Naive B cell (primary cell): ENCODE data around the gene ERMP1. TPM values are rescaled to one million over a fixed set of nuclear protein-coding genes. Genes with fewer than 3 reads are reported as not detected.
"Not testable (repeated sequence)": the region's sequence is repeated elsewhere in the genome, so short reads cannot be mapped to it uniquely, and the experiment has no call there.

Source experiments
- ATAC-seq, 2 donors: fragments of 150-1000 bp; cut with Tn5 transposase; 2 replicates each; pipeline ENCODE4 v1.10.0; 2021; ENCODE audit warnings: low read depth in 2 of 2, mild to moderate bottlenecking in 2 of 2, moderate library complexity in 2 of 2
- DNase-seq: peaks from one replicate; pipeline ENCODE4 v3.0.0; 2022
- H3K27ac Mint-ChIP-seq, 6 donors: one replicate each; pipeline ENCODE4 v1.8.0; 2020 to 2022; ENCODE audit warnings: mild to moderate bottlenecking in 6 of 6, mixed read lengths in 6 of 6, moderate library complexity in 5 of 6, inconsistent platforms in 2 of 6
- H3K27me3 Mint-ChIP-seq, 3 donors: one replicate each; pipeline ENCODE4 v1.8.0; 2021 to 2022; ENCODE audit warnings: mixed read lengths in 3 of 3, mild to moderate bottlenecking in 1 of 3
- H3K36me3 Mint-ChIP-seq, 2 donors: one replicate each; pipeline ENCODE4 v1.8.0; 2020 to 2022; ENCODE audit warnings: mixed read lengths in 2 of 2, inconsistent platforms in 1 of 2, mild to moderate bottlenecking in 1 of 2
- H3K4me1 Mint-ChIP-seq, 3 donors: one replicate each; pipeline ENCODE4 v1.8.0; 2020 to 2022; ENCODE audit warnings: mixed read lengths in 3 of 3, inconsistent platforms in 1 of 3, mild to moderate bottlenecking in 1 of 3, moderate library complexity in 1 of 3
- H3K4me3 Mint-ChIP-seq, 8 donors: one replicate each; pipeline ENCODE4 v1.8.0; 2020 to 2022; ENCODE audit warnings: mild to moderate bottlenecking in 8 of 8, mixed read lengths in 8 of 8, moderate library complexity in 8 of 8, inconsistent platforms in 2 of 8
- H3K9me3 Mint-ChIP-seq, 7 donors: one replicate each; pipeline ENCODE4 v1.8.0; 2020 to 2022; ENCODE audit warnings: mixed read lengths in 7 of 7, mild to moderate bottlenecking in 5 of 7, inconsistent platforms in 2 of 7, moderate library complexity in 1 of 7
- polyA plus RNA-seq, 6 donors: library from polyadenylated mRNA; unstranded; fragments of 300-500 nt; fragmentation: Illumina TruSeq; gene quantifications; one replicate each; pipeline ENCODE4 v1.2.3, GENCODE V29; 2021; ENCODE audit warnings: low read depth in 6 of 6

The ERMP1 gene
- 1 to 10 TPM; 3.0 to 6.4 (median 4.2) TPM for polyA plus RNA-seq

- ATAC-seq (peak; percentile 83 to 86), DNase-seq (peak; percentile 87)
- H3K4me3 Mint-ChIP-seq, result peak within 1 kb of the TSS; percentile 89 to 97 (median 96)
- no peaks in the 10 kb centered on the region for H3K36me3 Mint-ChIP-seq
- H3K9me3 Mint-ChIP-seq, result no peaks in the 10 kb centered on the region
- peak within 1 kb of the TSS; percentile 70 to 95 (median 90) for H3K27ac Mint-ChIP-seq
- peaks cover 18 to 41% (median 38%) of the 10 kb centered on the region in 3 donors for H3K4me1 Mint-ChIP-seq
- H3K27me3 Mint-ChIP-seq, result no peaks in the 10 kb centered on the region
These were observed at the start of gene ERMP1 for GRCh38 chr9:5832538-5833529. Gene ERMP1, minus strand, starts transcription at chr9:5833117. Its CDS starts 90 bp downstream, at chr9:5833027.

- not testable (repeated sequence) for DNase-seq, H3K4me3 Mint-ChIP-seq, H3K36me3 Mint-ChIP-seq, H3K9me3 Mint-ChIP-seq, H3K4me1 Mint-ChIP-seq, H3K27me3 Mint-ChIP-seq, ATAC-seq
- H3K27ac Mint-ChIP-seq, result peak overlapping the region in 1 of 6 donors; percentile 12
These were observed 49.5 kb upstream of the ERMP1 start for GRCh38 chr9:5882244-5883012.

- ATAC-seq (no peak), DNase-seq (no peak)
- H3K9me3 Mint-ChIP-seq, result peaks cover 0 to 3% (median 0%) of the 10 kb centered on the region in 7 donors
- H3K4me1 Mint-ChIP-seq, result peaks cover 6 to 16% (median 15%) of the 10 kb centered on the region in 3 donors
- H3K27ac Mint-ChIP-seq, result no peak overlapping the region
- peaks cover 0 to 8% of the 10 kb centered on the region in 2 donors for H3K36me3 Mint-ChIP-seq
- H3K4me3 Mint-ChIP-seq, result no peak overlapping the region
- no peaks in the 10 kb centered on the region for H3K27me3 Mint-ChIP-seq
These were observed 46.7 kb upstream of the ERMP1 start for GRCh38 chr9:5879419-5880181.

- DNase-seq (no peak), ATAC-seq (no peak)
- H3K27ac Mint-ChIP-seq, result peak overlapping the region in 2 of 6 donors; percentile 9 to 10
- peaks cover 0 to 15% of the 10 kb centered on the region in 2 donors for H3K36me3 Mint-ChIP-seq
- H3K4me3 Mint-ChIP-seq, result no peak overlapping the region
- no peaks in the 10 kb centered on the region for H3K27me3 Mint-ChIP-seq
- peaks cover 6 to 16% (median 15%) of the 10 kb centered on the region in 3 donors for H3K4me1 Mint-ChIP-seq
- peaks cover 0 to 3% (median 0%) of the 10 kb centered on the region in 7 donors for H3K9me3 Mint-ChIP-seq
These were observed 43.8 kb upstream of the ERMP1 start for GRCh38 chr9:5876711-5877110.

- ATAC-seq, result no peak
- Mint-ChIP-seq H3K9me3 (peaks cover 0 to 3% (median 0%) of the 10 kb centered on the region in 7 donors), H3K27ac (peak overlapping the region in 1 of 6 donors; percentile 50), H3K4me3 (peak overlapping the region in 1 of 8 donors; percentile 39), H3K27me3 (no peaks in the 10 kb centered on the region), H3K36me3 (peaks cover 0 to 15% of the 10 kb centered on the region in 2 donors), H3K4me1 (peaks cover 6 to 16% (median 15%) of the 10 kb centered on the region in 3 donors)
- no peak for DNase-seq
These were observed 43.1 kb upstream of the ERMP1 start for GRCh38 chr9:5876026-5876425.

- H3K4me3 Mint-ChIP-seq, result no peak overlapping the region
- peaks cover 6 to 16% (median 15%) of the 10 kb centered on the region in 3 donors for H3K4me1 Mint-ChIP-seq
- peaks cover 0 to 15% of the 10 kb centered on the region in 2 donors for H3K36me3 Mint-ChIP-seq
- DNase-seq, result no peak
- no peaks in the 10 kb centered on the region for H3K27me3 Mint-ChIP-seq
- peaks cover 0 to 3% (median 0%) of the 10 kb centered on the region in 7 donors for H3K9me3 Mint-ChIP-seq
- H3K27ac Mint-ChIP-seq, result no peak overlapping the region
- ATAC-seq, result no peak
These were observed 41.1 kb upstream of the ERMP1 start for GRCh38 chr9:5874048-5874447.

- Mint-ChIP-seq H3K36me3 (peaks cover 0 to 15% of the 10 kb centered on the region in 2 donors), H3K27me3 (no peaks in the 10 kb centered on the region), H3K9me3 (peaks cover 0 to 3% (median 0%) of the 10 kb centered on the region in 7 donors), H3K4me3 (no peak overlapping the region), H3K4me1 (peaks cover 6 to 16% (median 15%) of the 10 kb centered on the region in 3 donors), H3K27ac (no peak overlapping the region)
- DNase-seq (no peak), ATAC-seq (no peak)
These were observed 40.5 kb upstream of the ERMP1 start for GRCh38 chr9:5873439-5873838.

- no peak overlapping the region for H3K4me3 Mint-ChIP-seq
- H3K36me3 Mint-ChIP-seq, result peaks cover 5 to 15% of the 10 kb centered on the region in 2 donors
- no peak for ATAC-seq
- H3K27me3 Mint-ChIP-seq, result no peaks in the 10 kb centered on the region
- DNase-seq, result no peak
- peaks cover 0 to 3% (median 0%) of the 10 kb centered on the region in 7 donors for H3K9me3 Mint-ChIP-seq
- peak overlapping the region in 1 of 6 donors; percentile 26 for H3K27ac Mint-ChIP-seq
- H3K4me1 Mint-ChIP-seq, result peaks cover 6 to 16% (median 15%) of the 10 kb centered on the region in 3 donors
These were observed 39.6 kb upstream of the ERMP1 start for GRCh38 chr9:5872511-5872910.

- no peaks in the 10 kb centered on the region for H3K27me3 Mint-ChIP-seq
- H3K27ac Mint-ChIP-seq, result no peak overlapping the region
- H3K36me3 Mint-ChIP-seq, result peaks cover 6 to 15% of the 10 kb centered on the region in 2 donors
- peaks cover 6 to 16% (median 15%) of the 10 kb centered on the region in 3 donors for H3K4me1 Mint-ChIP-seq
- peaks cover 0 to 3% (median 0%) of the 10 kb centered on the region in 7 donors for H3K9me3 Mint-ChIP-seq
- no peak overlapping the region for H3K4me3 Mint-ChIP-seq
- ATAC-seq (no peak), DNase-seq (no peak)
These were observed 38.9 kb upstream of the ERMP1 start for GRCh38 chr9:5871785-5872184.

- no peak for DNase-seq
- no peak overlapping the region for H3K27ac Mint-ChIP-seq
- H3K27me3 Mint-ChIP-seq, result no peaks in the 10 kb centered on the region
- peaks cover under 1 to 8% (median 7%) of the 10 kb centered on the region in 3 donors for H3K4me1 Mint-ChIP-seq
- no peak overlapping the region for H3K4me3 Mint-ChIP-seq
- no peak for ATAC-seq
- H3K9me3 Mint-ChIP-seq, result no peaks in the 10 kb centered on the region
- peaks cover 6 to 7% of the 10 kb centered on the region in 2 donors for H3K36me3 Mint-ChIP-seq
These were observed 37.8 kb upstream of the ERMP1 start for GRCh38 chr9:5870691-5871090.

- H3K9me3 Mint-ChIP-seq, result no peaks in the 10 kb centered on the region
- H3K27ac Mint-ChIP-seq, result no peak overlapping the region
- no peak for DNase-seq
- peaks cover 6 to 7% of the 10 kb centered on the region in 2 donors for H3K36me3 Mint-ChIP-seq
- no peak overlapping the region for H3K4me3 Mint-ChIP-seq
- H3K4me1 Mint-ChIP-seq, result peaks cover 0 to 2% (median 1%) of the 10 kb centered on the region in 3 donors
- H3K27me3 Mint-ChIP-seq, result no peaks in the 10 kb centered on the region
- no peak for ATAC-seq
These were observed 37.1 kb upstream of the ERMP1 start for GRCh38 chr9:5870020-5870339.

- H3K4me1 Mint-ChIP-seq, result no peaks in the 10 kb centered on the region
- no peak for ATAC-seq
- peaks cover 6 to 7% of the 10 kb centered on the region in 2 donors for H3K36me3 Mint-ChIP-seq
- H3K27ac Mint-ChIP-seq, result peak overlapping the region in 2 of 6 donors; percentile 26 to 44
- DNase-seq, result no peak
- H3K27me3 Mint-ChIP-seq, result no peaks in the 10 kb centered on the region
- H3K4me3 Mint-ChIP-seq, result no peak overlapping the region
- H3K9me3 Mint-ChIP-seq, result no peaks in the 10 kb centered on the region
These were observed 36.5 kb upstream of the ERMP1 start for GRCh38 chr9:5869315-5870019.
